ENCODE results near the gene CYP27C1. TPM values are rescaled to one million over a fixed set of nuclear protein-coding genes. Genes with fewer than 3 reads are reported as not detected.
"Not testable (repeated sequence)": the region's sequence is repeated elsewhere in the genome, so short reads cannot be mapped to it uniquely, and the experiment has no call there.

The CYP27C1 gene
- total RNA-seq, 1 donor from 2014 or later = not detected

DNA sequence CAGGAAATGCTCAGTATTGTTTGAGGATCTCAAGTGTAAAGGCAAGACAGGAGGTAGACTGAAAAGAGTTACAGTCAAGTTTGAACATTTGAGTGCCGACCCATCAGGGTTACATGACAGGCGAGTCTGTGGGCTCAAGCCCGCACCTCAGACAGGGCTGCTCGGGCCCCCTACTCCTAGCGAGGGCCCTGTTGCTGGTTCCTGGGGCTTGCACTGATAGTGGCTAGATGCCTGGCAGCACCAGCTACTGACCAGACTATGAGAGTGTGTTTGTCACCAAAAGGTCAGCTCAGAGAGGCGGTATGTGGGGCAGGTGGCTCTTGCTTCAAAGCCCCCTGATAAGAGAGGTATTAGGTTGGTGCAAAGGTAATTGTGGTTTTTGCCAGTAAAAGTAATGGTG is 35.6 kb upstream of the CYP27C1 start:
- Histone ChIP-seq H3K27ac (no peak overlapping the region), H3K36me3 (peaks cover 53% of the 10 kb centered on the region), H3K4me1 (no peaks in the 10 kb centered on the region), H3K9me3 (no peaks in the 10 kb centered on the region), H3K4me3 (no peak overlapping the region), H3K27me3 (ENCODE audit: low read depth) (no peaks in the 10 kb centered on the region)
- intact Hi-C loops (cut with DNase I) = no loop called here
- ATAC-seq (no peak), DNase-seq (no peak)
- TF ChIP-seq, protein P1, sequence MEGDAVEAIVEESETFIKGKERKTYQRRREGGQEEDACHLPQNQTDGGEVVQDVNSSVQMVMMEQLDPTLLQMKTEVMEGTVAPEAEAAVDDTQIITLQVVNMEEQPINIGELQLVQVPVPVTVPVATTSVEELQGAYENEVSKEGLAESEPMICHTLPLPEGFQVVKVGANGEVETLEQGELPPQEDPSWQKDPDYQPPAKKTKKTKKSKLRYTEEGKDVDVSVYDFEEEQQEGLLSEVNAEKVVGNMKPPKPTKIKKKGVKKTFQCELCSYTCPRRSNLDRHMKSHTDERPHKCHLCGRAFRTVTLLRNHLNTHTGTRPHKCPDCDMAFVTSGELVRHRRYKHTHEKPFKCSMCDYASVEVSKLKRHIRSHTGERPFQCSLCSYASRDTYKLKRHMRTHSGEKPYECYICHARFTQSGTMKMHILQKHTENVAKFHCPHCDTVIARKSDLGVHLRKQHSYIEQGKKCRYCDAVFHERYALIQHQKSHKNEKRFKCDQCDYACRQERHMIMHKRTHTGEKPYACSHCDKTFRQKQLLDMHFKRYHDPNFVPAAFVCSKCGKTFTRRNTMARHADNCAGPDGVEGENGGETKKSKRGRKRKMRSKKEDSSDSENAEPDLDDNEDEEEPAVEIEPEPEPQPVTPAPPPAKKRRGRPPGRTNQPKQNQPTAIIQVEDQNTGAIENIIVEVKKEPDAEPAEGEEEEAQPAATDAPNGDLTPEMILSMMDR (IDR thresholded peaks at IDR 0.05) = no peak

DNA sequence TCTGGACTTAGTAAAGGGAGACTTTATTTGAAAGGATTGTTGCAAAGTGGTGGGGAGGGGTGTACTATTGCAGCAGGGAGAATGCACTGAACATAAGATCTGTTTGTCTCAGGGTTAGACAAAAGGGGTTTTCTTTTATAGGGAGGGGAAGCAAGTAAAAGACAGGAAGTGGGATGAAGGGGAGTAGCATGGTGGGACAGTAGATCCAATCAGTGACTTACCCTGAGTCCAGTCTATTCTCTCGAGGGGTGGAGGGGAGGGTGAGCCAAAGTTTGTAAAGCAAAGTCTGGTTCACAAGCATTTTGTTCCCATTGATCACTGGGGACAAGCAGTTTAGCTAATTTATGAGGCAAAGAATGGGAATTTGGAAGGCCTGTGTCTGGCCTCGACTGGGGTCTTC is 35.0 kb upstream of the CYP27C1 start:
- intact Hi-C loops (cut with DNase I) = no loop called here
- TF ChIP-seq, protein P1 (IDR thresholded peaks at IDR 0.05) = no peak
- H3K27me3 ChIP-seq (ENCODE audit: low read depth) = no peaks in the 10 kb centered on the region
- no peaks in the 10 kb centered on the region for H3K9me3 ChIP-seq
- DNase-seq (no peak), ATAC-seq (no peak)
- H3K36me3 ChIP-seq = peaks cover 47% of the 10 kb centered on the region
- H3K4me3 ChIP-seq = no peak overlapping the region
- H3K4me1 ChIP-seq = no peaks in the 10 kb centered on the region
- H3K27ac ChIP-seq = no peak overlapping the region

DNA sequence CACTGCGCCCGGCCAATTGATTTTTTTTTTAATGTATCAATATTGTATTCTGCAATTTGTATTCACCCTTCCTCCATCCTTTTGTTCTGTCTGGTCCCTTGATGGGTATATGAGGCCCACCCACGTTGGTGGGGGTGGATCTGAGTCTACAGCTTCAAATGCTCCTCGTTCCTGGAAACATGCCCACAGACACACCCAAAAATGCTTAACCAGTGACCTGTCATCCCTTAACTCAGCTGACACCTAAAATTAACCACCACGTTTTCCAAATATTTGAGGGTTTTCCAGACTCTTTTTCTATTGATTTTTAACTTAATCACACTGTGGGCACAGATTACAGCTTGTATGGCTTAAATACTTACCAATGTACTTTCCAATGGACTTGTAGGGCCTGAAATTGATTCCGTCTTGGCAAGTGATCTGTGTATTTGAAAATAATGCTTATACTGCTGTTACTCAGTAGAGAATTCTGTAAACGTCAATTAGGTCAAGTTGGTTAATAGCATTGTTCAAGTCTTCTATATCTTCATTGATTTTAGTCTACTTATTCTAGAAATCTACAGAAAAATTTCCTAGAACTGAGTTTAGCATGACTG is 34.4 kb upstream of the CYP27C1 start:
- Histone ChIP-seq H3K4me3 (no peak overlapping the region), H3K36me3 (peaks cover 40% of the 10 kb centered on the region), H3K27me3 (ENCODE audit: low read depth) (no peaks in the 10 kb centered on the region), H3K9me3 (no peaks in the 10 kb centered on the region), H3K27ac (no peak overlapping the region), H3K4me1 (no peaks in the 10 kb centered on the region)
- intact Hi-C loops (cut with DNase I) = no loop called here
- ATAC-seq (no peak), DNase-seq (no peak)
- TF ChIP-seq, protein P1 (IDR thresholded peaks at IDR 0.05) = no peak

DNA sequence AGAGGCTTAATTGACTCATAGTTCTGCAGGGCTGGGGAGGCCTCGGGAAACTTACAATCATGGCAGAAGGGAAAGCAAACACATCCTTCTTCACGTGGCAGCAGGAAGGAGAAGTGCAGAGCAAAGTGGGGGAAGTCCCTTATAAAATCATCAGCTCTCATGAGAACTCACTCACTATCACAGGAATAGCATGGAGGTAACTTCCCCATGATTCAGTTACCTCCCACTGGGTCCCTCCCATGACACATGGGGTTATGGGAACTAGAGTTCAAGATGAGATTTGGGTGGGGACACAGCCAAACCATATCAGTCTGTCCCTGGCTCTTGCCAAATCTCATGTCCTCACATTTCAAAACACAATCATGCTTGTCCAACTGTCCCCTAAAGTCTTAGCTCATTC is 21.1 kb upstream of the CYP27C1 start:
- H3K36me3 ChIP-seq; H3K27me3 ChIP-seq (ENCODE audit: low read depth); DNase-seq; H3K4me3 ChIP-seq; intact Hi-C loops (cut with DNase I); H3K4me1 ChIP-seq; ATAC-seq; H3K27ac ChIP-seq: not testable (repeated sequence)
- H3K9me3 ChIP-seq = peaks cover 12% of the 10 kb centered on the region

DNA sequence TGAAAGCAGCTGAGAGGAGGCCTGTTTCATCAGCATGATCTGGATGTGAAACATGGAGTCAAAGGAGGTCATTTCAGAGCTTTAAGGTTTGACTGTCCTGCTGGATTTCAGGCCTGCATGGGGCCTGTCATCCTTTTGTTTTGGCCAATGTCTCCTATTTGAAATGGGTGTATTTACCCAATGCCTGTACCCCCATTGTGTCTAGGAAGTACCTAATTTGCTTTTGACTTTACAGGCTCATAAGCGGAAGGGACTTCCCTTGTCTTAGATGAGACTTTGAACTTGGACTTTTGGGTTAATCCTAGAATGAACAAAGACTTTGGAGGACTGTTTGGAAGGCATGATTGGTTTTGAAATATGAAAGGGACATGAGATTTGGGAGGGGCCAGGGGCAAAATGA is 19.3 kb upstream of the CYP27C1 start:
- intact Hi-C loops (cut with DNase I) = no loop called here
- Histone ChIP-seq H3K27ac (no peak overlapping the region), H3K4me3 (no peak overlapping the region), H3K4me1 (no peaks in the 10 kb centered on the region), H3K36me3 (no peaks in the 10 kb centered on the region), H3K27me3 (ENCODE audit: low read depth) (no peaks in the 10 kb centered on the region), H3K9me3 (peaks cover 12% of the 10 kb centered on the region)
- ATAC-seq (no peak), DNase-seq (no peak)
- TF ChIP-seq, protein P1 (IDR thresholded peaks at IDR 0.05) = no peak

DNA sequence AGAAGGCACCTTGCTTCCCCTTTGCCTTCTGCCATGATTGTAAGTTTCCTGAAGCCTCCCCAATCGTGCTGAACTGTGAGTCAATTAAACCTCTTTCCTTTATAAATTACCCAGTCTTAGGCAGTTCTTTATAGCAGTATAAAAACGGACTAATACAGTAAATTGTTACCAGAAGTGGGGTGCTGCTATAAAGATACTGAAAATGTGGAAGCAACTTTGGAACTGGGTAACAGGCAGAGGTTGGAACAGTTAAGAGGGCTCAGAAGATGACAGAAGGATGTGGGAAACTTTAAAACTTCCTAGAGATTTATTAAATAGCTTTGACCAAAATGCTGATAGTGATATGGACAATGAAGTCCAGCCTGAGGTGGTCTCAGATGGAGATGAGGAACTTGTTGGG is 17.7 kb upstream of the CYP27C1 start:
- H3K27ac ChIP-seq; DNase-seq; ATAC-seq; H3K27me3 ChIP-seq (ENCODE audit: low read depth); intact Hi-C loops (cut with DNase I); H3K4me1 ChIP-seq; H3K36me3 ChIP-seq; H3K4me3 ChIP-seq: not testable (repeated sequence)
- peaks cover 12% of the 10 kb centered on the region for H3K9me3 ChIP-seq

All from lower lobe of right lung (tissue), 2 donors.